Right renal cortex interstitium (tissue), 3 donors: Measurements from ENCODE around the gene GRIN2A. TPM values are rescaled to one million over a fixed set of nuclear protein-coding genes. Genes with fewer than 3 reads are reported as not detected.

Experiments
- DNase-seq, 3 donors: peaks; one replicate each; pipeline ENCODE4 v3.0.0-alpha.2; 2013; ENCODE audit warnings: low read depth in 3 of 3, low spot score in 2 of 3
- polyA plus RNA-seq, 3 donors: library from polyadenylated mRNA; unstranded; fragments of 120-200 nt; gene quantifications; one replicate each; pipeline ENCODE4 v1.2.1, GENCODE V29; 2013; ENCODE audit not compliant: insufficient read length in 3 of 3

Gene GRIN2A
- polyA plus RNA-seq, 3 donors: 5.1 to 6.7 (median 6.4) TPM

- no peak for DNase-seq
These were observed 204.8 kb downstream of the GRIN2A start for GRCh38 chr16:9977333-9977897.

- no peak for DNase-seq
These were observed 205.6 kb downstream of the GRIN2A start for GRCh38 chr16:9976601-9977000.

GRCh38 chr16:9971907-9972306 lies 210.3 kb downstream of the GRIN2A start:
- DNase-seq: no peak

GRCh38 chr16:9970796-9971195 lies 211.4 kb downstream of the GRIN2A start:
- DNase-seq: no peak

GRCh38 chr16:9970244-9970643 lies 212.0 kb downstream of the GRIN2A start:
- DNase-seq: no peak

- DNase-seq: no peak
These were observed 212.6 kb downstream of the GRIN2A start for GRCh38 chr16:9969580-9969979.

- DNase-seq: no peak
These were observed 215.6 kb downstream of the GRIN2A start for GRCh38 chr16:9966569-9967157.

GRCh38 chr16:9965079-9965478 lies 217.1 kb downstream of the GRIN2A start:
- DNase-seq: no peak

- no peak for DNase-seq
These were observed 217.8 kb downstream of the GRIN2A start for GRCh38 chr16:9964426-9964825.

GRCh38 chr16:9957433-9957832 lies 224.8 kb downstream of the GRIN2A start:
- DNase-seq: no peak

GRCh38 chr16:9957002-9957401 lies 225.2 kb downstream of the GRIN2A start:
- DNase-seq: no peak

GRCh38 chr16:9955677-9956076 lies 226.6 kb downstream of the GRIN2A start:
- DNase-seq: no peak

GRCh38 chr16:9953908-9954570 lies 228.2 kb downstream of the GRIN2A start:
- DNase-seq: no peak

GRCh38 chr16:9950658-9951057 lies 231.6 kb downstream of the GRIN2A start:
- DNase-seq: no peak

GRCh38 chr16:9949396-9949795 lies 232.8 kb downstream of the GRIN2A start:
- no peak for DNase-seq

- DNase-seq: no peak
These were observed 233.3 kb downstream of the GRIN2A start for GRCh38 chr16:9948933-9949332.

GRCh38 chr16:9946022-9946720 lies 236.1 kb downstream of the GRIN2A start:
- DNase-seq: no peak

GRCh38 chr16:9943121-9943520 lies 239.1 kb downstream of the GRIN2A start:
- DNase-seq: no peak

GRCh38 chr16:9941245-9941644 lies 241.0 kb downstream of the GRIN2A start:
- DNase-seq: no peak

- no peak for DNase-seq
These were observed 247.3 kb downstream of the GRIN2A start for GRCh38 chr16:9934723-9935508.
